ENCODE data around the gene C11orf24. TPM values are rescaled to one million over a fixed set of nuclear protein-coding genes. Genes with fewer than 3 reads are reported as not detected.
"Not testable (repeated sequence)": the region's sequence is repeated elsewhere in the genome, so short reads cannot be mapped to it uniquely, and the experiment has no call there.

The C11orf24 gene
- total RNA-seq, 2 donors from 2014 or later: 24.7 to 28.4 TPM

GRCh38 chr11:68295940-68296339 lies 24.2 kb upstream of the C11orf24 start:
- Mint-ChIP-seq H3K9me3 (no peaks in the 10 kb centered on the region), H3K36me3 (ENCODE audit: insufficient read depth in 2 of 2) (no peaks in the 10 kb centered on the region)

GRCh38 chr11:68295271-68295670 lies 23.5 kb upstream of the C11orf24 start:
- H3K4me1 Mint-ChIP-seq (ENCODE audit: low read depth): no peaks in the 10 kb centered on the region
- H3K27ac Mint-ChIP-seq: no peak overlapping the region
- ATAC-seq (replicated peaks in 1 of 2) (no peak), DNase-seq (no peak)
- H3K36me3 Mint-ChIP-seq (ENCODE audit: insufficient read depth in 2 of 2): peaks cover 0 to 1% of the 10 kb centered on the region in 2 donors
- no peaks in the 10 kb centered on the region for H3K27me3 Mint-ChIP-seq (ENCODE audit: low read depth)
- H3K9me3 Mint-ChIP-seq: no peaks in the 10 kb centered on the region
- H3K4me3 Mint-ChIP-seq: no peak overlapping the region

More at GRCh38 chr11:68295940-68296339, 24.2 kb upstream of the C11orf24 start:
- Mint-ChIP-seq H3K27me3 (ENCODE audit: low read depth) (no peaks in the 10 kb centered on the region), H3K4me3 (no peak overlapping the region), H3K27ac (no peak overlapping the region), H3K4me1 (ENCODE audit: low read depth) (no peaks in the 10 kb centered on the region)
- DNase-seq: no peak
- ATAC-seq (replicated peaks in 1 of 2): no peak

- no peak overlapping the region for H3K27ac Mint-ChIP-seq
- peaks cover 0 to 1% of the 10 kb centered on the region in 2 donors for H3K36me3 Mint-ChIP-seq (ENCODE audit: insufficient read depth in 2 of 2)
- no peak for ATAC-seq (replicated peaks in 1 of 2)
Measured at GRCh38 chr11:68293708-68294107, 21.9 kb upstream of the C11orf24 start.

GRCh38 chr11:68289456-68289855 lies 17.7 kb upstream of the C11orf24 start:
- Mint-ChIP-seq H3K36me3 (ENCODE audit: insufficient read depth in 2 of 2) (peaks cover 3 to 6% of the 10 kb centered on the region in 2 donors), H3K9me3 (peaks cover 4% of the 10 kb centered on the region in 2 donors), H3K27me3 (ENCODE audit: low read depth) (no peaks in the 10 kb centered on the region), H3K27ac (no peak overlapping the region), H3K4me3 (no peak overlapping the region), H3K4me1 (ENCODE audit: low read depth) (no peaks in the 10 kb centered on the region)
- ATAC-seq (replicated peaks in 1 of 2): no peak
- DNase-seq: no peak

More at GRCh38 chr11:68293708-68294107, 21.9 kb upstream of the C11orf24 start:
- no peak for DNase-seq
- H3K4me3 Mint-ChIP-seq: no peak overlapping the region
- no peaks in the 10 kb centered on the region for H3K27me3 Mint-ChIP-seq (ENCODE audit: low read depth)
- H3K4me1 Mint-ChIP-seq (ENCODE audit: low read depth): no peaks in the 10 kb centered on the region
- H3K9me3 Mint-ChIP-seq: peaks cover 2% of the 10 kb centered on the region in 2 donors

- Mint-ChIP-seq H3K4me1 (ENCODE audit: low read depth) (peaks cover 10% of the 10 kb centered on the region), H3K27ac (no peak overlapping the region), H3K36me3 (ENCODE audit: insufficient read depth in 2 of 2) (peaks cover 4 to 15% of the 10 kb centered on the region in 2 donors), H3K9me3 (peaks cover 8% of the 10 kb centered on the region in 2 donors), H3K27me3 (ENCODE audit: low read depth) (peaks cover 9% of the 10 kb centered on the region), H3K4me3 (no peak overlapping the region)
- DNase-seq (no peak), ATAC-seq (replicated peaks in 1 of 2) (no peak)
Measured at GRCh38 chr11:68287419-68287818, 15.6 kb upstream of the C11orf24 start.

- peaks cover 24% of the 10 kb centered on the region for H3K4me1 Mint-ChIP-seq (ENCODE audit: low read depth)
Measured at GRCh38 chr11:68284588-68284987, 12.8 kb upstream of the C11orf24 start.

GRCh38 chr11:68282861-68283230 lies 11.1 kb upstream of the C11orf24 start:
- Mint-ChIP-seq H3K4me3 (peak overlapping the region; percentile 73 to 78), H3K4me1 (ENCODE audit: low read depth) (peaks cover 26% of the 10 kb centered on the region), H3K27ac (no peak overlapping the region), H3K36me3 (ENCODE audit: insufficient read depth in 2 of 2) (peaks cover 4 to 14% of the 10 kb centered on the region in 2 donors), H3K27me3 (ENCODE audit: low read depth) (peaks cover 9% of the 10 kb centered on the region), H3K9me3 (peaks cover 6% of the 10 kb centered on the region in 2 donors)
- DNase-seq (no peak), ATAC-seq (replicated peaks in 1 of 2) (no peak)

More at GRCh38 chr11:68284588-68284987, 12.8 kb upstream of the C11orf24 start:
- peaks cover 4 to 14% of the 10 kb centered on the region in 2 donors for H3K36me3 Mint-ChIP-seq (ENCODE audit: insufficient read depth in 2 of 2)
- H3K9me3 Mint-ChIP-seq; H3K27me3 Mint-ChIP-seq (ENCODE audit: low read depth); DNase-seq; H3K4me3 Mint-ChIP-seq; ATAC-seq (replicated peaks in 1 of 2): not testable (repeated sequence)
- H3K27ac Mint-ChIP-seq: peak overlapping the region; percentile 61

GRCh38 chr11:68282141-68282860 lies 10.5 kb upstream of the C11orf24 start:
- Mint-ChIP-seq H3K9me3 (peaks cover 6% of the 10 kb centered on the region in 2 donors), H3K27ac (peak overlapping the region; percentile 66), H3K36me3 (ENCODE audit: insufficient read depth in 2 of 2) (peaks cover 4 to 14% of the 10 kb centered on the region in 2 donors), H3K4me1 (ENCODE audit: low read depth) (peaks cover 26% of the 10 kb centered on the region), H3K4me3 (peak overlapping the region; percentile 73 to 78), H3K27me3 (ENCODE audit: low read depth) (peaks cover 9% of the 10 kb centered on the region)
- peak; percentile 98 for ATAC-seq (replicated peaks in 1 of 2)
- peak; percentile 63 to 66 for DNase-seq

GRCh38 chr11:68279676-68280075 lies 7.9 kb upstream of the C11orf24 start:
- H3K4me1 Mint-ChIP-seq (ENCODE audit: low read depth): peaks cover 26% of the 10 kb centered on the region
- peaks cover 3 to 11% of the 10 kb centered on the region in 2 donors for H3K36me3 Mint-ChIP-seq (ENCODE audit: insufficient read depth in 2 of 2)
- H3K9me3 Mint-ChIP-seq: peaks cover 5% of the 10 kb centered on the region in 2 donors
- H3K27ac Mint-ChIP-seq: no peak overlapping the region
- ATAC-seq (replicated peaks in 1 of 2) (no peak), DNase-seq (no peak)
- peaks cover 9% of the 10 kb centered on the region for H3K27me3 Mint-ChIP-seq (ENCODE audit: low read depth)
- no peak overlapping the region for H3K4me3 Mint-ChIP-seq

- Mint-ChIP-seq H3K27ac (no peak overlapping the region), H3K4me3 (no peak overlapping the region), H3K27me3 (ENCODE audit: low read depth) (no peaks in the 10 kb centered on the region)
Measured at GRCh38 chr11:68276861-68277260, 5.1 kb upstream of the C11orf24 start.

GRCh38 chr11:68275721-68276507 lies 4.1 kb upstream of the C11orf24 start:
- no peaks in the 10 kb centered on the region for H3K9me3 Mint-ChIP-seq
- peaks cover 27% of the 10 kb centered on the region for H3K4me1 Mint-ChIP-seq (ENCODE audit: low read depth)
- H3K27ac Mint-ChIP-seq: no peak overlapping the region
- DNase-seq: no peak
- ATAC-seq (replicated peaks in 1 of 2): no peak
- H3K27me3 Mint-ChIP-seq (ENCODE audit: low read depth): no peaks in the 10 kb centered on the region
- H3K36me3 Mint-ChIP-seq (ENCODE audit: insufficient read depth in 2 of 2): no peaks in the 10 kb centered on the region
- H3K4me3 Mint-ChIP-seq: no peak overlapping the region

More at GRCh38 chr11:68276861-68277260, 5.1 kb upstream of the C11orf24 start:
- Mint-ChIP-seq H3K9me3 (no peaks in the 10 kb centered on the region), H3K36me3 (ENCODE audit: insufficient read depth in 2 of 2) (no peaks in the 10 kb centered on the region), H3K4me1 (ENCODE audit: low read depth) (peaks cover 27% of the 10 kb centered on the region)
- DNase-seq: no peak
- no peak for ATAC-seq (replicated peaks in 1 of 2)

- Mint-ChIP-seq H3K36me3 (ENCODE audit: insufficient read depth in 2 of 2) (no peaks in the 10 kb centered on the region), H3K9me3 (no peaks in the 10 kb centered on the region), H3K27me3 (ENCODE audit: low read depth) (no peaks in the 10 kb centered on the region), H3K27ac (no peak overlapping the region), H3K4me3 (peak overlapping the region in 1 of 2 donors; percentile 47), H3K4me1 (ENCODE audit: low read depth) (peaks cover 37% of the 10 kb centered on the region)
- ATAC-seq (replicated peaks in 1 of 2) (no peak), DNase-seq (no peak)
Measured at GRCh38 chr11:68274306-68274705, 2.5 kb upstream of the C11orf24 start.

GRCh38 chr11:68273026-68273738 lies 1.4 kb upstream of the C11orf24 start:
- H3K27me3 Mint-ChIP-seq (ENCODE audit: low read depth): no peaks in the 10 kb centered on the region
- no peaks in the 10 kb centered on the region for H3K9me3 Mint-ChIP-seq
- DNase-seq (no peak), ATAC-seq (replicated peaks in 1 of 2) (no peak)
- H3K36me3 Mint-ChIP-seq (ENCODE audit: insufficient read depth in 2 of 2): peaks cover 0 to 2% of the 10 kb centered on the region in 2 donors
- peaks cover 38% of the 10 kb centered on the region for H3K4me1 Mint-ChIP-seq (ENCODE audit: low read depth)
- H3K27ac Mint-ChIP-seq: no peak overlapping the region
- peak overlapping the region; percentile 97 to 98 for H3K4me3 Mint-ChIP-seq
